Posterior cingulate gyrus (tissue), 11 donors: ENCODE data around the gene TBC1D30.
"Not testable (repeated sequence)": the region's sequence is repeated elsewhere in the genome, so short reads cannot be mapped to it uniquely, and the experiment has no call there.

Source experiments
- DNase-seq, 10 donors: peaks; one replicate each; pipeline versions ENCODE4 v3.0.0 to v3.0.0-alpha.2; 2020 to 2021; ENCODE audit warnings: mixed read lengths in 3 of 10
- intact Hi-C: fragments of 100-400 bp; cut with DNase I; formaldehyde crosslinking; loops from one replicate; pipeline ENCODE4 v1.15.1; 2023

Gene TBC1D30

GRCh38 chr12:64824500-64825142, at the start of gene TBC1D30:
TSS of gene TBC1D30 (plus strand) at chr12:64824647. CDS start at chr12:64824880, 233 bp downstream.
- DNase-seq: peak in 9 of 10 donors; percentile 47 to 96 (median 66)
- intact Hi-C loops: no loop called here

- intact Hi-C loops, DNase-seq: not testable (repeated sequence)
Measured at GRCh38 chr12:64775147-64775736, 49.2 kb upstream of the TBC1D30 start.

GRCh38 chr12:64779354-64779974, 45.0 kb upstream of the TBC1D30 start:
- intact Hi-C loops: no loop called here
- DNase-seq: no peak

- intact Hi-C loops: no loop called here
- no peak for DNase-seq
Measured at GRCh38 chr12:64780132-64780530, 44.3 kb upstream of the TBC1D30 start.

GRCh38 chr12:64780531-64781279, 43.7 kb upstream of the TBC1D30 start:
- intact Hi-C loops: no loop called here
- peak in 5 of 10 donors; percentile 10 to 85 (median 35) for DNase-seq

- DNase-seq: no peak
- intact Hi-C loops: no loop called here
Measured at GRCh38 chr12:64781280-64782190, 42.9 kb upstream of the TBC1D30 start.

- intact Hi-C loops: no loop called here
- no peak for DNase-seq
Measured at GRCh38 chr12:64782191-64782876, 42.1 kb upstream of the TBC1D30 start.

GRCh38 chr12:64785838-64786237, 38.6 kb upstream of the TBC1D30 start:
- DNase-seq: no peak
- intact Hi-C loops: no loop called here

GRCh38 chr12:64790166-64790565, 34.3 kb upstream of the TBC1D30 start:
- intact Hi-C loops: no loop called here
- no peak for DNase-seq

- no peak for DNase-seq
- intact Hi-C loops: no loop called here
Measured at GRCh38 chr12:64791036-64791435, 33.4 kb upstream of the TBC1D30 start.

GRCh38 chr12:64792128-64792527, 32.3 kb upstream of the TBC1D30 start:
- DNase-seq: no peak
- intact Hi-C loops: no loop called here

GRCh38 chr12:64793610-64794009, 30.8 kb upstream of the TBC1D30 start:
- no peak for DNase-seq
- intact Hi-C loops: no loop called here

GRCh38 chr12:64794305-64794704, 30.1 kb upstream of the TBC1D30 start:
- intact Hi-C loops: no loop called here
- DNase-seq: no peak

GRCh38 chr12:64796205-64796845, 28.1 kb upstream of the TBC1D30 start:
- intact Hi-C loops: no loop called here
- peak in 1 of 10 donors; percentile 51 for DNase-seq

- intact Hi-C loops: no loop called here
- no peak for DNase-seq
Measured at GRCh38 chr12:64797156-64797555, 27.3 kb upstream of the TBC1D30 start.

GRCh38 chr12:64798165-64798564, 26.3 kb upstream of the TBC1D30 start:
- intact Hi-C loops: no loop called here
- DNase-seq: no peak

- DNase-seq: no peak
- intact Hi-C loops: loop anchor here (5.0 kb wide), 1 partner anchor 322 kb away; the partner anchor contains the start of gene WIF1
Measured at GRCh38 chr12:64800640-64801039, 23.8 kb upstream of the TBC1D30 start.

- intact Hi-C loops: loop anchor here (5.0 kb wide), 1 partner anchor 321 kb away; the partner anchor contains the start of gene WIF1
- no peak for DNase-seq
Measured at GRCh38 chr12:64801381-64801780, 23.1 kb upstream of the TBC1D30 start.
